Measurements from ENCODE around the gene ANKRD22. TPM values are rescaled to one million over a fixed set of nuclear protein-coding genes. Genes with fewer than 3 reads are reported as not detected.
A peak's percentile ranks its signal among the peaks of the same experiment; 100 is the strongest.

Gene ANKRD22
- polyA plus RNA-seq, 1 of the 3 experiments (the other 2 are of a cell fraction) = 0.15 TPM

DNA sequence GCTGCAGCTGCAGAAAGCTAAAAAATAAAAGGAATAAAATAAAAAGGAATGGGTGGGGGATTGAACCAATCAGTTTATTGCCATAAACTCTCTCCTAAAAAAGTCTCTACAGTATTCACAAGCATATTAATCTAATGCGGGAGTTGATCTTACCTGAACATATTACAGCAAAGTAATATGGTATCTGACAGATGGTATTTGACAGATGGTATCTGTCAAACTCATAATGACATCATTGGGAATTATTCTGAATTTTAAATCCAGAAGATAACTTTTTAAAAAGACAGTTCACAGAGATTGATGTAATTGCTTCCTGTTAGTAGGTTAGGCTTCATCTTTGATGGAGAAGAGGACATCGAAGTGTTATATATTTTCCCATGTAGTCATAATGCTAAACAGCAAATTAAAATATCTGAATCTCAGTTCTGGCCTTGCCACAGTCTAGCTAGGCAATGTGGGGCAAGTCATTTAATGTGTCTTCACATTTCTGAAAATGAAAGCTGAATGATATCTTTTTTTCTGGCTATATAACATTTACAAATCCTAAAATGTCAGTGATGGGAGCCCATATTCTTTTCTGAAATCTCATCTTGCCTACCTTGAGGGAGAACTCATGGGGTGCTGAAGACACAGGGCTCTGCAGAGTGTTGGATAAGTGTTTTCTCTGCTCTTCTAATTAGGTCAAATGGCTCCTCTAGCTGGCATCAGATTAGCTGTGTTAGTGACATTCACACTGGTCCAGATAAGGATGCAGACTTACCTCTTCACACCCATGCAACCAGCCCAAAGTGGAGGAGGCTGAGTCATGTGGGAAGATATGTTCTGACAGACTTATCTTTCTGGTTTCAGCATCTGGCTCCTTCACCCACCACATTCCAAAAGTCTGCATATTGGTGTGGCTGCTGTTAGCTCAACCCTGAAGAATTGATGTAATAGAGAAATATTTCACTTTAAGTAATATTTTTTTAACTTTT lies 51.2 kb downstream of the ANKRD22 start:
- H3K79me2 ChIP-seq (ENCODE audit: insufficient read depth) = no peaks in the 10 kb centered on the region
- H4K20me1 ChIP-seq (ENCODE audit: insufficient read depth) = no peaks in the 10 kb centered on the region
- 57% methylated on average over 2 of the region's 2 CpGs for WGBS (ENCODE audit: low lambda C conversion rate)
- ChIA-PET CTCF (interaction anchor here (0.8 to 3.5 kb wide), 5 partner anchors 10 to 235 kb away, joined by 3 to 27 read pairs (median 4); no protein-coding TSS in a partner anchor), POLR2A (no interaction called here)
- H3K4me2 ChIP-seq = no peak overlapping the region
- TF ChIP-seq, protein P1, sequence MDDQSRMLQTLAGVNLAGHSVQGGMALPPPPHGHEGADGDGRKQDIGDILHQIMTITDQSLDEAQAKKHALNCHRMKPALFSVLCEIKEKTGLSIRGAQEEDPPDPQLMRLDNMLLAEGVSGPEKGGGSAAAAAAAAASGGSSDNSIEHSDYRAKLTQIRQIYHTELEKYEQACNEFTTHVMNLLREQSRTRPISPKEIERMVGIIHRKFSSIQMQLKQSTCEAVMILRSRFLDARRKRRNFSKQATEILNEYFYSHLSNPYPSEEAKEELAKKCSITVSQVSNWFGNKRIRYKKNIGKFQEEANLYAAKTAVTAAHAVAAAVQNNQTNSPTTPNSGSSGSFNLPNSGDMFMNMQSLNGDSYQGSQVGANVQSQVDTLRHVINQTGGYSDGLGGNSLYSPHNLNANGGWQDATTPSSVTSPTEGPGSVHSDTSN (IDR thresholded peaks at IDR 0.05) = peak; percentile 3; the same call in 1 of the 2 replicates
- no peak for TF ChIP-seq FOXM1 (IDR thresholded peaks at IDR 0.05; ENCODE audit: low read depth)
- no peaks in the 10 kb centered on the region for H3K9me2 ChIP-seq
- H3K27ac ChIP-seq (ENCODE audit: low read depth in 2 of 2, low read length in 1 of 2) = no peak overlapping the region
- H3F3A ChIP-seq (replicated peaks; ENCODE audit: insufficient read depth) = peaks cover 7% of the 10 kb centered on the region
- peaks cover 0 to 3% of the 10 kb centered on the region in 2 experiments; a peak in 2 of 4 replicates for H3K4me1 ChIP-seq (ENCODE audit: control insufficient read depth in 1 of 2, insufficient read depth in 2 of 2, low read depth in 1 of 2, low read length in 1 of 2)
- H3K27me3 ChIP-seq (ENCODE audit: insufficient read depth) = no peaks in the 10 kb centered on the region
- no peak overlapping the region for H3K4me3 ChIP-seq (ENCODE audit: low read depth in 2 of 2, low read length in 1 of 2)
- no peaks in the 10 kb centered on the region for H3K36me3 ChIP-seq (replicated peaks in 1 of 2; ENCODE audit: control insufficient read depth in 1 of 2, insufficient read depth in 2 of 2, low read length in 1 of 2)
- no peaks in the 10 kb centered on the region for H3K9me3 ChIP-seq
- DNase-seq = no peak
- H2AFZ ChIP-seq (ENCODE audit: low read depth) = no peak overlapping the region
- H3K9ac ChIP-seq = no peak overlapping the region

DNA sequence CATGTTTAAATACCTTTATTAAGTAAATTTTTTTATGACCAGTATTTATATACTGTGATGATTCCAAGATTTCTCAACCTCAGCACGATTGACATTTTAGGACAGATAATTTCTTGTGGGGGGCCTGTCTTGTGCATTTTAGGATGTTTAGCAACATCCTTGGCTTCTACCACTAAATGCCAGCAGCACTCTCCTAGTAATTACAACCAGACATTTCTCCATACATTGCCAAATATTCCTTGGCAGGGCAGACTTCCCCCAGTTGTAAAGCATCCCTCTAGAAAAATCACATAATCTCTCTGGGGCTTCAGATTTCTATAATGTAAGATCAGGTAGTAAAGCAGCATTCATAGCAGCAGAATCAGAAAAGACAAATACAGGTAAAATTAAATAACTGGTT lies 56.9 kb downstream of the ANKRD22 start:
- 17% methylated on average over 1 of the region's 1 CpG for WGBS (ENCODE audit: low lambda C conversion rate)
- ChIA-PET CTCF (no interaction called here), POLR2A (no interaction called here)
- no peak for DNase-seq
- H3K27ac ChIP-seq (ENCODE audit: low read depth in 2 of 2, low read length in 1 of 2) = no peak overlapping the region
- no peaks in the 10 kb centered on the region for H3K79me2 ChIP-seq (ENCODE audit: insufficient read depth)
- no peaks in the 10 kb centered on the region for H3K27me3 ChIP-seq (ENCODE audit: insufficient read depth)
- no peaks in the 10 kb centered on the region; a peak in 2 of 4 replicates for H3K4me1 ChIP-seq (ENCODE audit: control insufficient read depth in 1 of 2, insufficient read depth in 2 of 2, low read depth in 1 of 2, low read length in 1 of 2)
- no peaks in the 10 kb centered on the region for H3K36me3 ChIP-seq (replicated peaks in 1 of 2; ENCODE audit: control insufficient read depth in 1 of 2, insufficient read depth in 2 of 2, low read length in 1 of 2)
- no peaks in the 10 kb centered on the region for H4K20me1 ChIP-seq (ENCODE audit: insufficient read depth)
- TF ChIP-seq TEAD4 (IDR thresholded peaks at IDR 0.05; ENCODE audit: borderline replicate concordance, insufficient read depth) (0 out of 2 replicates have a peak, but pooled peaks have one; percentile 22), TCF12 (IDR thresholded peaks at IDR 0.05) (peak; percentile 77), YY1 (IDR thresholded peaks at IDR 0.05; ENCODE audit: low read depth) (no peak), NFIC (IDR thresholded peaks at IDR 0.05; ENCODE audit: borderline replicate concordance) (peak; percentile 56; the same call in 1 of the 2 replicates), MAX (IDR thresholded peaks at IDR 0.05; ENCODE audit: low read depth) (no peak), GATA2 (CRISPR knock-in tag; IDR thresholded peaks at IDR 0.05) (no peak)
- TF ChIP-seq, protein P1 (IDR thresholded peaks at IDR 0.05) = peak; percentile 43; the same call in 1 of the 2 replicates
- H3K9me3 ChIP-seq = peaks cover 6% of the 10 kb centered on the region; the same call in 1 of the 2 replicates
- H3F3A ChIP-seq (replicated peaks; ENCODE audit: insufficient read depth) = peaks cover 4% of the 10 kb centered on the region
- H2AFZ ChIP-seq (ENCODE audit: low read depth) = no peak overlapping the region
- H3K4me2 ChIP-seq = no peak overlapping the region
- H3K9ac ChIP-seq = no peak overlapping the region
- H3K9me2 ChIP-seq = no peaks in the 10 kb centered on the region
- H3K4me3 ChIP-seq (ENCODE audit: low read depth in 2 of 2, low read length in 1 of 2) = no peak overlapping the region

Data from SK-N-SH (cell line).